NK-92 (cell line): ENCODE measurements around the gene SSU72.
"Not testable (repeated sequence)": the region's sequence is repeated elsewhere in the genome, so short reads cannot be mapped to it uniquely, and the experiment has no call there.

Experiments
- DNase-seq: peaks from one replicate; lab custom pipeline; 2025; ENCODE audit not compliant: unreplicated experiment; lab: John Stamatoyannopoulos, UW

SSU72 gene

DNA sequence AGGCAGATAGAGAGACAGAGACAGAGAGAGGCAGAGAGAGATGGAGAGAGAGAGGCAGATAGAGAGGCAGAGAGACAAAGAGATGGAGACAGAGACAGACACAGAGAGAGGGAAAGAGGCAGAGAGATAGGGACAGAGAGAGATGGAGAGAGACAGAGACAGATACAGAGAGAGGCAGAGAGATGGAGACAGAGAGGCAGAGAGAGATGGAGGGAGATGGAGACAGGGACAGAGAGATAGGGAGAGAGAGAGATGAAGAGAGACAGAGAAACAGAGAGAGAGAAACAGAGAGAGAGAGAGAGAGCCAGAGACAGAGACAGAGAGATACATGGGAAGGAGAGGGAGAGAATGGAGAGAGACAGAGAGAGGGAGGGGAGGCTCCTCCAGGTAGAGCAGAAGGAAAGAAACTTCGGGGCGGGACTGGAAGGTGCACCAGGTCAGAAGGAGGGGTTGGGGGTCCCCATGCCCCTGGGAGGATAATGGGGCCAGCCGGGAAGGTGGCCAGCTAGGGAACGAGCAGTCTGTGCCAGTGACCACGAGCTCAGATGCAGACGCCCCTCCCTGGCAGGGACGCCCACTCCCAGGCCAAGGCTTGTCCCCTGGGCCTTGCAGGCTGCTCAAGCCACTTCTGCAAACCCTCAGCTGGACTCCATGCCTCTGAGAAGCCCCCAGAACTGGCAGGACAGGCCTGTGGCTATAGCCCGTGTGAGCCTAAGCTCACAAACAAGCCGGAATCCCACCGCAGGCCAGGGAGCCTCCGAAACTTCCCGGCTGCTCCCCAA lies 22.0 kb upstream of the SSU72 start:
- DNase-seq = no peak

DNA sequence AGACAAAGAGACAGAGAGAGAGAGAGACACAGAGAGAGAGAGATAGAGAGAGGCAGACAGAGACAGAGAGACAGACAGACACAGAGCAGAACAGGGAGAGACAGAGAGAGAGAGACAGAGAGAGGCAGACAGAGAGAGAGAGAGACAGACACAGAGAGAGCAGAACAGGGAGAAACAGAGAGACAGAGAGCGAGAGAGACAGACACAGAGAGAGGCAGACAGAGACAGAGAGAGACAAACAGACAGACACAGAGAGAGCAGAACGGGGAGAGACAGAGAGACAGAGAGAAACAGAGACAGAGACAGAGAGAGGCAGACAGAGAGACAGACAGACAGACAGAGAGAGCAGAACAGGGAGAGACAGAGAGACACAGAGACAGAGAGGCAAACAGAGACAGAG lies 20.7 kb upstream of the SSU72 start:
- not testable (repeated sequence) for DNase-seq

DNA sequence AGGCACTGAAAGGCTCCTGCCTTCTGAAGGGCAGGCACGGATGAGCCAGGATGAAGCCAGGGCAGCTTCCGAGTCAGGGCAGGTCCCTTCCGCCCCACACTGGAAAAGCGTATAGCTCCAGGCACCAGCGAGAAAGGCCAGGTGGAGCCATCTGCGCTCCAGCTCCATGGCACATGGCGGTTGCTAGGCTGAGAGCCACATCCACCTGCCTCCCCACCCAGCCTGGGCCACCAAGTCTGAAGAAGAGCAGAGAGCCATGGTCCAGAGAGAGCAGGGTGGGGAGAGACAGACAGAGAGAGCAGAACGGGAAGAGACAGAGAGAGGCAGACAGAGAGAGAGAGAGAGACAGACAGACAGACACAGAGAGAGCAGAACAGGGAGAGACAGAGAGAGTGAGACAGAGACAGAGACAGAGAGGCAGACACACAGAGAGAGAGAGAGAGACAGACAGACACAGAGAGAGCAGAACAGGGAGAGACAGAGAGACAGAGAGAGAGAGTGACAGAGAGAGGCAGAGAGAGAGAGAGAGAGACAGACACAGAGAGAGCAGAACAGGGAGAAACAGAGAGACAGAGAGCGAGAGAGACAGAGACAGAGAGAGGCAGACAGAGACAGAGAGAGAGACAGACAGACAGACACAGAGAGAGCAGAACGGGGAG lies 20.1 kb upstream of the SSU72 start:
- no peak for DNase-seq

DNA sequence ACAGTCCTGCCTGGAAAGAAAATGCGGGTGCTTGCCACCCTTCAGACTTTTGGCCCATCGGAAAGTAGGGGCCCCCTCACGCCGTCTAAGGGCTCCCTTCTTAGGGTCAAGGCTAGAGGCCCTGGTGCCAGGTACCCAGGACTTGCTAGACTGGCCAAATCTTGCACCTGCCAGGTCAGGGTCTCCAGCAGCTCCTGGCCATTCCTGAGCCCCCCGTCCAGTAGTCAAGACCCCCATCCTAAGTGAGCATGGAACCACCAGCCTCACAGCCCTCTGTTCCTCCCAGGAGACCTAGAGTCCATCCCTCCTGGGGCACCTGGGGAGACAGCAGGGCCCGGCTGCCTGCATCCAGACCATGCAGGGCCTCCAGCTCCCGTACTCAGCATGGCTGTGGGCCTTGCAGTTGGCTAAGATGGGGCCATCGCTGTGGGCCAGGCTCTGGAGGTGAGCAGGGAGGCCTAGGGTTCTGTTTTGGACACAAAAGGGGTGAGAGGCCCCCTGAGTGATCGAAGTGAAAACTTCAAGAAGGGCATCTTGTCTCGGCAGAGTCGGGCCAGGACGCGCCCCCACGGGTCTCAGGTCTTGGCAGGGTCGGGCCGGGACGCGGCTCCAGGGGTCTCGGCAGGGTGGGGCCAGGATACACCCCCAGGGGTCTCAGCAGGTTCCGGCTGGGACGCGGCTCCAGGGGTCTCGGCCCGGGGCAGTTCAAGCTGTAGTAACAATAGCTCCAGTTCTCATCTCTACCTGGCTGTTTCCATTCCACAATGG lies 19.4 kb upstream of the SSU72 start:
- no peak for DNase-seq

DNA sequence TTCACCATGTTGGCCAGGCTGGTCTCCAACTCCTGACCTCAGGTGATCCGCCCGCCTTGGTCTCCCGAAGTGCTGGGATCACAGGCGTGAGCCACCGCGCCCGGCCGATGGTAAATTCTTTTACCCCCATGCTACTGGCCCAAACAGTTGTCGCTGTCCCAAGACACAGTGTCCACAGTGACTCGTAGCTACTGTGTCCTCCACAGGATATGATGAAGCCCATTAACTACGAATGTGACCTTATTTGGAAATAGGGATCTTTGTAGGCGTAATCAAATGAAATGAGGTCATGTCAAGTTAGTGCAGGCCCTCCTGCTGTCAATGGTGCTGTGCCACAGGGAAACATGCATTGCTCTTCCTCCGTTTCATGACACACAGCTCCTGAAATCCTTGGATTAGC lies 16.8 kb upstream of the SSU72 start:
- DNase-seq = no peak

DNA sequence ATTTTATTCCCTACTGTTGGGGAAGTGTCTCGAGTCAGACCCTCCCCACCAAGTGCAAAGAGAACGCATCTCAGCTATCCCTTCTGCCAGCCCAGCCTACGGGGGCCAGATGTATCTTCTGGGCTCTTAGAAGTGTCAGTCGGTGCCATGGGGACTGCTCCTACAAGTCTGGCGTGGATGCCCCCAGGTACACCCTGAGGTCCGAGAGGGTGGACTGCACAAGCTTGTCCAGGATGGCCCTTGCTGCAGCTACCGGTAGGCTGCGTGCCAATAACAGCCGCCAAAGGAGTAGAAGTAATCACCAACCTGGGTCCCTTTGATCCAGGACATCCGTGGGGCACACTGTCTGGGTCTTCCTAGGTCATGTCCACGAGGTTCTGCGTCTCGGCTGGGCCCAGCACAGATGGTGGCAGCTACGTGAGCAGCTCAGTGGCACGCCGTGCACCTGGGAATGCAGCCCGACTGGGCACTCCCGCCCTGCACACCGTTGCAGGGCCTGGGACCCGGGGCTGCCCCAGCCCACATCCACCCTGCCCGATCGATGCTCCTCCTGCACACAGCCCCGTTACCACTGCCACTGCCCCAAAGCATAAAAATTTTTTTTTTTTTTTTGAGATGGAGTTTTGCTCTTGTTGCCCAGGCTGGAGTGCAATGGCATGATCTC lies 8.8 kb upstream of the SSU72 start:
- no peak for DNase-seq

DNA sequence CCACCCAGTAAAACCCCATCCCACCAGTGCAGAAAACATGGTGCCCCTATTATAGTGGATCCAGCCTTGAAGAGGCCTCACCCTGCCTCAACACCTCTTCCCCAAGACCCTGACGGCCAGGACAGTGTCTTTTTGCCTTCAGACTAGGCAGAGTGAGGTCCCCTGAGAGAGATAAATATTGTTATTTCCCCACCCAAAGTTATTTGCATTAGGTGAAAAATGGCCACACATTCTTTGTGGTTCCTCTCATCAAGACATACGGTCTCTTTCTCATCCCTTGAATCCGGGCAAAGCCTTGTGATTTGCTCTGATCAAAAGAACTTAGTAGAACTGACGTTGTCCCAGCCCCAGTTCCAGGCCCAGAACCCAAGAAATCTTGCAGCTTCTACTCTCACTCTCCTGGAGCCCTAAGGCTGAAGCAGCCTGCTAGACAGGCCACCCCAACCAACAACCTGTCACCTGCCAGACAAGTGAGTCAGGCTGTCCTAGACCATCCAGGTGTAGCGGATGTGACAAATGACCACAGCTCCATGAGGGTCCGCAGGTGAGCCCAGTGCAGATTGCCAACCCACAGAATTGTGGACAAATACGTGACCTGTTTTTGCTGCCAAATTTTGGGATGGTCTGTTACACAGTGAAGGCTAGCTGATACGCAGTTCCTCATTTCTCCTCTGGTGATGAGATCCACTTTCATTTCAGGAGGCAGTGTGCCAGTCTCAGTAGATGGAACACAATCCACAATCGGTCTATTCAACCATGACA lies 8.1 kb upstream of the SSU72 start:
- DNase-seq = no peak

DNA sequence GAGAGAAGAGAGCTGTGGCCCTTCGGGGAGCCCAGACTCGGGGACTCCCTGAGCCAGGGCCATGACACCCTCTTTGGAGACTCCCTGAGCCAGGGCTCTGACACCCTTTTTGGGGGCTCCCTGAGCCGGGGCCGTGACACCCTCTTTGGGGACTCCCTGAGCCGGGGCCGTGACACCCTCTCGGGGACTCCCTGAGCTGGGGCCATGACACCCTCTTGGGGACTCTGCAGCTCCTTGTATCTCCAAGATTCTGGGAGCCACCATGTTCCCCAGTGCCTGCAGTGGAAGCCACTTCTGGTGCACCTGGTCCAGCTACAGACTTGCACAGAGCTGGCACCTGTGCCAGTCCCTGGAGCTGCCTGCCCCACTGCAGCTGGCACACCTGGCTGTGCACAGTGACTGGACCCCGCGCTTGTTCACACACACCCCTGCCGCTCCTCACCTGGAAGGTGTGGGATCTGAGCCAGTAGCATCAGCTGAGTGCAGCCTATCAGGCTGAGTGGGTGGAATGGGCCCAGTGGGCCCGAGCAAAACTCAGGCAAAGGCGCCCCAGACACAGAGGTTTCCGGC lies 3.8 kb upstream of the SSU72 start:
- DNase-seq = no peak

DNA sequence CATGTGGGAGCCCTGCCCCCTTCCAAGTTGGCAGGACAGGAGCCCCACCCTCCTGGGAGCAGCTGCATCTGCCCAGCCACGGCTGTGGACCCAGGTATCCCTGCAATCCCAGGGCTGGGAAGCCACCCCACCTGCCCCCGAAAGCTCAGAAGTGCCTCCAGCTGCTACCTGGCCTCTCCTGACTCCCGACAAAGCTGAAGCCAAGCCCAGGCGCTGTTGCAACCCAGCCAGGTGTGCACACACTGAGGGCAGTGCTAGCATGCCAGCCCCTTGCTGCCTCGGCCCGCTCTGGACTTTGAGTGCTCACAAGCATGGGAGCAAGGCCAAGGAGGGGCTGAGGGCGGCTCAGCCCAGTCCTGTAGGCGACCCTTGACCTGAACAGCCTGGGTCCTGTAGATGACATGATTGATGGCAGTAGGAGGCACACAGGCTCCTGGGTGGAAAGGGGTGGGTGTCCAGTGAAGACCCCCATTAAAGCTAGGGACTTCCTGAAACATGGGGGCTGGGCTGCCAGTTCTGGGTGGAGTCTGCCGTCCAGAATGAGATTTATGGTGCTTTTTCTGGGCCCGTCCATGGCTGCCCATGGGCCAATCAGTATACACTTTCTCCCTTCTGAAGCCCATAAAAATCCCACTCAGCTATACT lies 2.8 kb upstream of the SSU72 start:
- DNase-seq = no peak

- DNase-seq = no peak
Measured at GRCh38 chr1:1573843-1574720, 581 bp downstream of the SSU72 start.

- DNase-seq = no peak
Measured at GRCh38 chr1:1569341-1569740, 5.3 kb downstream of the SSU72 start.

DNA sequence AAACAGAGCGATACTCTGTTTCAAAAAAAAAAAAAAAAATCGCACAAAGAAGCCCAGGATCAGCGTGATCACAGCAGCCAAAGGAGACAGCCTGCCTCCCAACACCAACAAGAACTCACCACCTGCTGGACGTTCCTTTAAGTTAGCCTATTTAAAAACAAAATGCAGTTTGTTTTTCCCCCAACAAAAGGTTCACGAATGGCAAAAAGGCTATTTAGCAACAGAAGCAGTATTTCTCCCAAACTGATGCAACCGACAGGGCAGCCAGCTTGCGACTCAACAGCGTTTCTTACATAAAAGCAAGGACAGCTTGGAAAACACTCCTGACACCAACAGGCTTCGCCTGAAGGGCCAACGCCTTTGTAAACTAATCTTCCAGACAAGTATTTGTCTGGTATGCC lies 6.8 kb downstream of the SSU72 start:
- DNase-seq = no peak

DNA sequence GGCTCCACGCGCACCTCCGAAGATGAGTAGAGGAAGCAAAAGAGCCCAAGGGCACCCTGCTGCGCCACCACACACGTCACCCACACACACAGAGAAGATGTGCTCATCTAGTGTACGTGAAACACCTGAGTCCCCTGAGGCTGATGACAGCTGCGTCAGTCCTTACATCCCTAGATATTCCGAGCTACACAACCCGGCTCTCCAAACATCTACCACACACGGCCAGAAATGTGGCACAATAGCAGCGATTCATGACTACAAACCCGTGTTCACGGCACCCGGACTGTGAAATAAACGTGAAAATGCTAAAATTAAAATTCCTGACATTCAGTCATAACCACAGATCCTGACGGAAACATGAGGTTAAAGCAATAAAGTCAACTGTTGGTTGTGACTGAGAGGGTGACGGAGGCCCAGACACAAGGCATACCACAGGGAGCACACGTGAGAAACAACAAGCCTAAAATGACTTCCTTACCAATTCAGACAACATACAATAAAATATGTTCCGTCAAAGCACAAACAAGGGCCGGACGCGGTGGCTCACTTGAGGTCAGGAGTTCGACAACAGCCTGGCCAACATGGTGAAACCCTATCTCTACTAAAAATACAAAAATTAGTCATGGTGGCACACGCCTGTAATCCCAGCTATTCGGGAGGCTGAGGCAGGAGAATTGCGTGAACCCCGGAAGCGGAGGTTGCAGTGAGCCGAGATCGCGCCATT lies 7.3 kb downstream of the SSU72 start:
- DNase-seq = no peak

GRCh38 chr1:1565340-1565739 lies 9.3 kb downstream of the SSU72 start:
- DNase-seq = no peak

DNA sequence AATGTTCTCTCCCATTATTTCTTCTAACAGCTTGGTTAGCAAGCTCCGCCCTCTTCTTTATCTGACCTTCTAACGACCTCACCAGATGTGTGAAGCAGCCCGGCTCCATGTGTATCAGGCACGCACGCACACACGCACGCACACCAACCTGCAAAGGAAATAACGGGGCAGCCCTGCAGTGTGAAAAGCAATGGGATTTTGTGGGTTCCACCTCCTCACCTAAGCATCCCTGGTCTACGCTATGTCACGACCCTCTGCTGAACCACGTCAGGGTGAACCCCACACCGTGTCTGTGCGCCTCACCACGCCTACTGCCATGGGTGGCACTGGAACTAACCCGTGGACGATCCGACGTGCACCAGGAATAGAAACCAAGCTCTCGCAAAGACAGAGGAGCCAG lies 10.4 kb downstream of the SSU72 start:
- no peak for DNase-seq

GRCh38 chr1:1563688-1564087 lies 11.0 kb downstream of the SSU72 start:
- no peak for DNase-seq

GRCh38 chr1:1562556-1563195 lies 12.0 kb downstream of the SSU72 start:
- DNase-seq = no peak
